Measurements from ENCODE around the gene NLK. TPM values are rescaled to one million over a fixed set of nuclear protein-coding genes. Genes with fewer than 3 reads are reported as not detected.

Gene NLK
- total RNA-seq, 1 experiment from 2014 or later = 28.0 TPM

GRCh38 chr17:28173031-28173561 lies 130.6 kb downstream of the NLK start:
- no peak for ATAC-seq
- POLR2A ChIA-PET = interaction anchor here (0.6 kb wide), 1 partner anchor 406 kb away, joined by 3 read pairs; no protein-coding TSS in a partner anchor
- H3K36me3 ChIP-seq (ENCODE audit: control insufficient read depth, insufficient read depth, low read length) = no peaks in the 10 kb centered on the region; the same call in 1 of the 2 replicates

DNA sequence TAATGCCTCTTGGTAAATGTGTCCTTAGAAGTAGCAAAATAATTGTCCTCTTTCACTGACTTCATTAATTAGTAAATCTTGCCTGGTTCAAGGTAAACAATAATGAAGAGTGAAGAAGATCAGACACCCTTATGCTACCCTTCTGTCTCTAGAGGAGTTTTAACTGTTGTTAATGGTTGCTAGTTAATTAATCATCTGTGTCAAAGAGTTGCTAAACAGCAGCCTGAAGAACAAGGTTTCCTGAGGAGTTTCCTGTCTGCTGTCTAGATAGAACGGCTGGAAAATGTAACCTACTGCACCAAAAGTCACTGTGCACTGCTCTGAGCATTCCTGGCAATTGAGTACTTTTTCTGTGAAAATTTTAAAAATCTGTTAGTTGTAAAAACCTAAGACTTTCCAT lies 131.3 kb downstream of the NLK start:
- ATAC-seq = no peak
- TF ChIP-seq POLR2AphosphoS5 (IDR thresholded peaks at IDR 0.05; ENCODE audit: low read depth, low read length) (no peak), TCF7L2 (IDR thresholded peaks at IDR 0.05; ENCODE audit: low read depth, low read length) (no peak), SIN3A (IDR thresholded peaks at IDR 0.05; ENCODE audit: borderline replicate concordance, insufficient read depth, low read depth, low read length) (no peak), REST (IDR thresholded peaks at IDR 0.05; ENCODE audit: insufficient read depth in 1 of 2, low read depth in 2 of 2, low read length in 1 of 2) (no peak)
- TF ChIP-seq, protein P1, sequence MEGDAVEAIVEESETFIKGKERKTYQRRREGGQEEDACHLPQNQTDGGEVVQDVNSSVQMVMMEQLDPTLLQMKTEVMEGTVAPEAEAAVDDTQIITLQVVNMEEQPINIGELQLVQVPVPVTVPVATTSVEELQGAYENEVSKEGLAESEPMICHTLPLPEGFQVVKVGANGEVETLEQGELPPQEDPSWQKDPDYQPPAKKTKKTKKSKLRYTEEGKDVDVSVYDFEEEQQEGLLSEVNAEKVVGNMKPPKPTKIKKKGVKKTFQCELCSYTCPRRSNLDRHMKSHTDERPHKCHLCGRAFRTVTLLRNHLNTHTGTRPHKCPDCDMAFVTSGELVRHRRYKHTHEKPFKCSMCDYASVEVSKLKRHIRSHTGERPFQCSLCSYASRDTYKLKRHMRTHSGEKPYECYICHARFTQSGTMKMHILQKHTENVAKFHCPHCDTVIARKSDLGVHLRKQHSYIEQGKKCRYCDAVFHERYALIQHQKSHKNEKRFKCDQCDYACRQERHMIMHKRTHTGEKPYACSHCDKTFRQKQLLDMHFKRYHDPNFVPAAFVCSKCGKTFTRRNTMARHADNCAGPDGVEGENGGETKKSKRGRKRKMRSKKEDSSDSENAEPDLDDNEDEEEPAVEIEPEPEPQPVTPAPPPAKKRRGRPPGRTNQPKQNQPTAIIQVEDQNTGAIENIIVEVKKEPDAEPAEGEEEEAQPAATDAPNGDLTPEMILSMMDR (IDR thresholded peaks at IDR 0.05) = no peak
- no peaks in the 10 kb centered on the region; the same call in 1 of the 2 replicates for H3K36me3 ChIP-seq (ENCODE audit: control insufficient read depth, insufficient read depth, low read length)
- H3K27me3 ChIP-seq (ENCODE audit: control insufficient read depth, insufficient read depth, low read length) = no peaks in the 10 kb centered on the region
- intact Hi-C loops (cut with micrococcal nuclease; ENCODE audit: unreplicated experiment) (no loop called here), in situ Hi-C loops (cut with HindIII; ENCODE audit: low pct_unique_long_range_greater_than_20kb, low sequenced_read_pairs) (no loop called here)
- no TSS peak for BruUV-seq (replicated peaks)
- no peak overlapping the region for H3K27ac ChIP-seq (ENCODE audit: low read length)
- H3K4me3 ChIP-seq (ENCODE audit: low read depth in 2 of 2, low read length in 2 of 2) = no peak overlapping the region
- H3K9me3 ChIP-seq (ENCODE audit: control insufficient read depth, insufficient read depth, low read depth, low read length) = no peaks in the 10 kb centered on the region
- no peak for DNase-seq (ENCODE audit: low read depth, low spot score)
- peaks cover 3% of the 10 kb centered on the region; the same call in 1 of the 2 replicates for H3K4me1 ChIP-seq (ENCODE audit: control insufficient read depth, insufficient read depth, low read length)
- ChIA-PET CTCF (no interaction called here), POLR2A (interaction anchor here (0.6 kb wide), 1 partner anchor 407 kb away, joined by 3 read pairs; no protein-coding TSS in a partner anchor)

More at GRCh38 chr17:28173031-28173561, 130.6 kb downstream of the NLK start:
- CTCF ChIA-PET = no interaction called here
- DNase-seq (ENCODE audit: low read depth, low spot score) = no peak
- Histone ChIP-seq H3K27ac (ENCODE audit: low read length) (no peak overlapping the region), H3K4me3 (ENCODE audit: low read depth in 2 of 2, low read length in 2 of 2) (no peak overlapping the region), H3K4me1 (ENCODE audit: control insufficient read depth, insufficient read depth, low read length) (peaks cover 3% of the 10 kb centered on the region; the same call in 1 of the 2 replicates), H3K27me3 (ENCODE audit: control insufficient read depth, insufficient read depth, low read length) (no peaks in the 10 kb centered on the region), H3K9me3 (ENCODE audit: control insufficient read depth, insufficient read depth, low read depth, low read length) (no peaks in the 10 kb centered on the region)
- in situ Hi-C loops (cut with HindIII; ENCODE audit: low pct_unique_long_range_greater_than_20kb, low sequenced_read_pairs) (no loop called here), intact Hi-C loops (cut with micrococcal nuclease; ENCODE audit: unreplicated experiment) (no loop called here)
- TF ChIP-seq SIN3A (IDR thresholded peaks at IDR 0.05; ENCODE audit: borderline replicate concordance, insufficient read depth, low read depth, low read length) (no peak), TCF7L2 (IDR thresholded peaks at IDR 0.05; ENCODE audit: low read depth, low read length) (no peak)
- TF ChIP-seq, protein P1 (IDR thresholded peaks at IDR 0.05) = no peak
- no TSS peak for BruUV-seq (replicated peaks)
